Bone marrow (tissue), 2 donors: ENCODE results near the gene UBE2G1.
A peak's percentile ranks its signal among the peaks of the same experiment; 100 is the strongest.
"Not testable (repeated sequence)": the region's sequence is repeated elsewhere in the genome, so short reads cannot be mapped to it uniquely, and the experiment has no call there.

Source experiments
- DNase-seq, 2 donors: peaks; one replicate each; lab custom pipeline; 2025; lab: John Stamatoyannopoulos, UW

The UBE2G1 gene, protein sequence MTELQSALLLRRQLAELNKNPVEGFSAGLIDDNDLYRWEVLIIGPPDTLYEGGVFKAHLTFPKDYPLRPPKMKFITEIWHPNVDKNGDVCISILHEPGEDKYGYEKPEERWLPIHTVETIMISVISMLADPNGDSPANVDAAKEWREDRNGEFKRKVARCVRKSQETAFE

DNA sequence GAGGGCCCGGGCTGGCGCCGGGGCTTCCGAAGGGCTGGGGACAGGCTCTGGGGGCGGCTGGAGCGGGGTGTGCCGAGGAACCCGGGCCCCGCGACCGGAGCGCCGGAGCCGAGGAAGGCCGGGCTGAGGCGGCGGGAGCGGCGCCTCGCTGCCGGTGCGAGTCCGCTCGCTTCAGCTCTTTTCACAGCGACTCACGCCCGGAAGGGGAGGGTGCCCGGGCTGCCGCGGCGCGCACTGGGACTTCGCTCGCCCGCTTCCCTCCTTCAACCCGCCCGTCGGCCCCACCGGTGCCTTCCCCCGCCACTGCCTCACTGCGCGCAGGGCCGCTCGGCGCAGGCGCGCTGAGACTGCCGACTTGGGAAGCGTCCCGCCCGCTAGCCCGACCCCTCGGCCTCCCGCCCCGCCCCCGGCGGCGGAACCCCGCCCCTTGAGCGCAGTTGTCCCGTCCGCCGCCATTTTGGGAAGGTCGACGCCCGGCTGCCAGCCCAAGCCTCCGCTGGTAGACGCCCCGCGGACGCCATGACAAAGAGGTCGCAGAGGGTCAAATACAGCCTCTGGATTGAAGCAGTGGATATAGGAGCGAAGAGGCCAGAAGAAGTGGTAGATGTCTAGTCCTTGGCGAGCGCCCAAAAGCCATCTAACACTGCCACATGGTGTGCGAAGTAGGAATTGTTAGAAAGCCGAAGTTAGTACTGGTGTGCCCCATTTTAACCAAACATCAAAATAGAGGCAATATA is at the start of gene UBE2G1:
Gene UBE2G1 (minus strand): TSS at position 349 of the 737 bp plus-strand sequence. CDS start 359 bp downstream, outside the sequence.
- DNase-seq = peak; percentile 96 to 97

DNA sequence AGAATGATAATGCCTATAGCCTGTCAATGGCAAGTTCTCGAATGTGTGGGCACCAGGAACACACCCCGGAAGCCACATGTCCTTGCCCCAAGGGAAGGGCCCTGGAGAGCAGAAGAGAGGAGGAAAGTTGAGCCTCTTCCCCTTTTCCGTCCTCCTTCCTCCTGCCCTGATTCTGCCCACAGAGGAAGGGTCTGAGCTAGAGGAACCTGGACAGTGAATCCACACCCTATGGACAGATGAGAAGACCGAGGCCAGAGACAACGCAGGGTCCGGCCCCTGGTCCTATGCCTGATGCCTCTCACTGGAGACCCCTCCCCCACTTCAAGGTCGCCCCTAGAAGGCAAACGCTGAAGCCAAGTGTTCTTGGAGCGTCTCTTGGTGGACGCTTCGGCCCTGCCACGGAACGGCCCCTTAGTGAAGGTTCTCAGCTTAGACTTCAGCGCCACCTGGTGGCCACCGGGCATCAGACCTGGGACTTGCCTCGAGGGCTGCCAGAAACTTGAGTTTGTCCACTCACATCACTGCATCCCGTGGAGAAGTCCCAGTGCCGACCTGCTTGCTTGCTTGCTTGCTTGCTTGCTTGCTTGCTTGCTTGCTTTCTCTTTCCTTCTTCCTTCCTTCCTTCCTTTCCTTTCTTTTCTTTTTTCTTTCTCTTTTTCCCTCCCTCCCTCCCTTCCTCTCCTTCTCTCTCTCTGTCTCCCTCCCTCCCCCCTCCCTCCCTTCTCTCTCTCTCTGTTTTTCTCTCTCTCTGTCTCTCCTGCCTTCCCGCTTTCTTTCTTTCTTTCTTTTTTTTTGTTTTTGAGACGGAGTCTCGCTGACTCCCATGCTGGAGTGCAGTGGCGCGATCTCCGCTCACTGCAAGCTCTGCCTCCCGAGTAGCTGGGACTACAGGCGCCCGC is 46.7 kb upstream of the UBE2G1 start:
- DNase-seq = peak; percentile 81 to 86

DNA sequence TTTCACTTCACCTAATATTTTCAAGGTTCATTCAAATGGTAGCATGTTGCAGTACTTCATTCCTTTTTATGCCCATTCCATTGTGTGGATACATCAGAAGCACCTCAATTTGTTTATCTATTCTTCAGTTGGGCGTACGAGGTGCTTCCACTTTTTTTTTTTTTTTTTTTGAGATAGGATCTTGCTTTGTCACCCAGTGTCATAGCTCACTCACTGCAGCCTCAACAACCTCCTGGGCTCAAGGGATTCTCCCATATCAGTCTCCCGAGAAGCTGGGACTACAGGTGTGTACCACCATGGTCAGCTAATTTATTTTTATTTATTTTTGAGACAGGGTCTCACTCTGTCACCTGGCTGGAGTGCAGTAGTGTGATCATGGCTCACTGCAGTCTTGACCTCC is 44.7 kb upstream of the UBE2G1 start:
- DNase-seq = no peak

DNA sequence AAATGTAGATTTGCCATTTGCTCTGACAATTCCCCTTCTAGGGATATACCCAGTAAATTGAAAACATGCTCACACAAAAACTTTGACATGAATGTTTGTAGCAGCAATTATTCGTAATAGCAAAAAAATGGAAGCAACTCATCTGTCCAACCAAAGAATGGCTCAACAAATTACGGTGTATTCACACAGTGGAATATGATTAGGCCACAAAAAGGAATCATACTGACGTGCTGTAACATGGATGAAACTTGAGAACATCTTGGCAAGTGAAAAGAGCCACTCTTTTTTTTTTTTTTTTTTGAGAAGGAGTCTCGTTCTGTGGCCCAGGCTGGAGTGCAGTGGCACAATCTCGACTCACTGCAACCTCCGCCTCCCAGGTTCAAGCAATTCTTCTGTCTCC is 43.2 kb upstream of the UBE2G1 start:
- DNase-seq = no peak

DNA sequence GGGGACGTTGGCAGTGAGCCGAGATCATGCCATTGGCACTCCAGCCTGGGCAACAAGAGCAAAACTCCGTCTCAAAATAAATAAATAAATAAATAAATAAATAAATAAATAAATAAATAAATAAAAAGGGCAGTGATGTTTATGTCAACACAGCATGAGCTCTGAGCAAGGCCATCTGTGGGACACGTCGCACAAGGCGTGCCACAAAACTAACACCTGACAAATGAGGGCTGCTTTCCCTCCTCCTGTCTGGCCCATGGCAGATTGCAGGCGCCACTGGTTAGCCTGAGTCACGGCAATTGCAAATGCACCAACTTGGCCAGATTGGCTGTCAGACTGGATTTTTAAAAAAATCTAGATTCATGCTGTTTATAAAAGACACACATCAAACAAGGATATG is 41.4 kb upstream of the UBE2G1 start:
- no peak for DNase-seq

DNA sequence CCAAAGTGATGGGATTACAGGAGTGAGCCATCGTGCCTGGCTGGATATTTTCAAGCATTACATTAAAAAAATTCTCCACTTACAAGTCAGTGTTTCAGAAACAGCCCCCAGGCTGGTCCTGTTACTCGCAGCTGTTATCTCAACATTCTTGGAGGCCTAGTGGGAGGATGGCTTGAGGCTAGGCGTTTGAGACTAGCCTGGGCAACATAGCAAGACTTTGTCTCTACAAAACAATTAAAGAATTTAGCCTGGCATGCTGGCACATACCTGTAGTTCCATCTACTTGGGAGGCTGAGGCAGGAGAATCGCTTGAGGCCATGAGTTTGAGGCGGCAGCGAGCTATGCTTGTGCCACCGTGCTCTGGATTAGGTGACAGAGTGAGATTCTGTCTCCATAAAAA is 40.7 kb upstream of the UBE2G1 start:
- no peak for DNase-seq

DNA sequence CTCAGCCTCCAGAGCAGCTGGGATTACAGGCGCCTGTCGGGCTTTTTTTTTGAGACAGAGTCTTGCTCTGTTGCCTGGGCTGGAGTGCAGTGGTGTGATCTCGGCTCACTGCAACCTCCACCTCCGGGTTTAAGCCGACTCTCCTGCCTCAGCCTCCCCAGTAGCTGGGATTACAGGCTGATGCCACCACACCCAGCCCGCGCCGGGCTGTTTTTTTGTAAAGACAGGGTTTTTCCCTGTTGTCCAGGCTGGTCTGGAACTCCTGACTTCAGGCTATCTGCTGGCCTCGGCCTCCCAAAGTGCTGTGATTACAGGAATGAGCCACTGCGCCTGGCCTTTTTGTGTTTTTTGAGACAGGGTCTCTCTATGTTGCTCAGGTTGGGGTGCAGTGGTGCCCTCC is 39.9 kb upstream of the UBE2G1 start:
- no peak for DNase-seq

DNA sequence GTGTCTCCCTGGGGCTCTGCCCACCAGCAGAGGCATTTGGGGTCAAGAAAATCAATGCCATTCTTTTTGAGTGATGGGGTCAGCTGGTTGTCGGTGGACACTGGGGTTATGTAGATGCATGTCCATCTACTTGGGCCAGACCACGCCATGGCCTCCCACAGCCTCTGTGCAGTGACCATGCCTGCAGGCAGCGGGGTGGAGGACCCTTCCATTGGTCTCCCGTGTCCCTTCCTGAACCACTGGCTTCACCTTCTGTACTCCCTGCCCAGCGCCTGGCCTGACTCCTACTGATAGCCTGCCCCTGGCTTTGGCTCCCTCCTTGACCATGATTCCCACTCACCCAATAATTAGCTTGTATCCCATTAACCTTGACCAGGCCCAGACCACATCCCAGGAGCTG is 39.2 kb upstream of the UBE2G1 start:
- no peak for DNase-seq

DNA sequence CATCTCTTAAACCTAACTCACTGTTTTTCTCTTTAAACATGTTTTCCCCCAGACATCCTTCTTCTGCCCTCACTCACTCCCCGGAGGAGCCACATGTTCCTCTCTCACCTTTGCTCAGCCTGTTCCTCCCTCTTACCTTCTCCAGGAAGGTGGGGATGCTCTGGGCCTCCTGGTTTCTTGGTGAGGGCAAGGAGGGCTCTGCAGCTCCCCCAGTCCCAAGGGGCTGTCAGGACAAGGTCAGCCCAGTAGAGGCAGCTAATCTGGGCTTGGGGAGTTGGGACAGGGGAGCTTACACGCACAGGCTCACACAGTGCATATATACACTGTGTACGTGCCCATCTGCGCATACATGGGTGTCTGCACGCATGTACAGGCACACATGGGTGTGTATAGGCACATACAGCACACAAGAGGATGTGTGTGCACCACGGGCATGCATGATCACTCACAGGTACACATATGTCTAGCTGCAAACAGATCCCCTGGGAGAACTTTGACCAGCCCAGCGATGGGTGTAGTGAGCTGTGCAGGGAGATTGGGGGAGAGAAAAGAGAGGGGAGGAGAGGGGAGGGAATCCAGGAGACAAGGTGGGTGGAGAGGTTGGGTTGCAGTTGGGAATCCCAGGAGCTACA is 38.7 kb upstream of the UBE2G1 start:
- DNase-seq = no peak

DNA sequence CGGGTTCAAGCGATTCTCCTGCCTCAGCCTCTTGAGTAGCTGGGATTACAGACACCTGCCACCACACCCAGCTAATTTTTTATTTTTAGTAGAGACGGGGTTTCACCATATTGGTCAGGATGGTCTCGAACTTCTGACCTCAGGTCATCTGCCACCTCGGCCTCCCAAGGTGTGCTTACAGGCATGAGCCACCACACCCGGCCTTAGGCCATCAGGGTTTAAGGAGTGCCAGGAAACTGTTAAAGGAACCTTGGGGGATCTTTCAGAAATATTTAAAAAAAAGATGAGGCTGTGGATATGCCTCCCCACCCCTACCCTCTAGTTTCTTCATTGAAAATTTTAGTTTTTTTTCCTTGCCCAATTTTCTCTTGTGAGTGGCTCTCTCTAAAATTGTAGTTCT is 31.4 kb upstream of the UBE2G1 start:
- DNase-seq = no peak

DNA sequence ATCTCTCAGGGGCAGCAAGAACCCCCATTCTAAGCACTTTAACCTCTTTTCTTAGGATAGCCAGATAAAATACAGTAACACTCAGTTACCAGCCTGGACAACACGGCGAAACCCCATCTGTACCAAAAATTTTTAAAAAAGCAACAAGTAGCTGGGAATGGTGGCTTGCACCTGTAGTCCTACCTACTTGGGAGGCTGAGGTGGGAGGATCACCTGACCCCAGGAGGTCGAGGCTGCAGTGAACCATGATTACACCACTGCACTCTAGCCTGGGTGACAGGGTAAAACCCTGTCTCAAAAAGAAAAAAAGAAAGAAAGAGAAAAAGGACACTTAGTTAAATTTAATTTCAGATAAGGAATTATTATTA is 28.6 kb upstream of the UBE2G1 start:
- DNase-seq = no peak

DNA sequence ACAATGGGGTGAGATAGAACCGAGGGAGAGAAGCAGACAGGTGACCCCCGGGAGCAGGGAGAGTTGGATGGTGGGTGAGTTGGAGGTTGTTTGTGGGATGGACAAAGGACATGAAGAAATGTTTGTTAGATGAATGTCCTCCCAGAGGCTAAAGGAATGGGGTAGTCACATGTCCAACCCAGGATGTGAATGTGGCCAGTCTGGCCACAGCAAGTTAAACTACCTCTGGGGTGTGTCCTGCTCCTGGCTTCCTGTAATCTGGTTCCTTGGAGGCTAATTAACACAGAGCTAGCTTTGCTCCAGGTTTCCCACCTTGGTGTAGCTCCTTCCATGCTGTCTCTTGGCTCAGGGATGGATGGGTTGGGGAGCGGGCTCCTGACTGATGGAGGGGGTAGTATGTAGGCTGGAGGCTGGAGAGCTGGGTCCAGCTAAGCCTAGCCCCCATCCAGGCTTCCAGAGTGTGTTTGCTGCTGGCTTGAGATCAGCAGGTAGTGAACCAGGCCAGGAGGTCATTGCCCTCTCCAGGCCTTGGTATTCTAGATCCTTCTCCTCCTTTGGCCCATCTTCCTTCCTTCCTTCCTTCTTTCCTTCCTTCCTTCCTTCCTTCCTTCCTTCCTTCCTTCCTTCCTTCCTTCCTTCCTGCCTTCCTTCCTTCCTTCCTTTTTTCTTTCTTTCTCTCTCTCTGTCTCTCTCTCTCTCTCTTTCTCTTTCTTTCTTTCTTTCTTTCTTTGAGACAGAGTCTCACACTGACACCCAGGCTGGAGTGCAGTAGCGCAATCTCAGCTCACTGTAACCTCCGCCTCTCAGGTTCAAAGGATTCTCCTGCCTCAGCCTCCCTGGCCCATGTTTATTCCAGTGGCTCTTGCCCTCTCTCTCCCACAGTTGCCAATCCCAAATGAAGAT is 28.0 kb upstream of the UBE2G1 start:
- no peak for DNase-seq

DNA sequence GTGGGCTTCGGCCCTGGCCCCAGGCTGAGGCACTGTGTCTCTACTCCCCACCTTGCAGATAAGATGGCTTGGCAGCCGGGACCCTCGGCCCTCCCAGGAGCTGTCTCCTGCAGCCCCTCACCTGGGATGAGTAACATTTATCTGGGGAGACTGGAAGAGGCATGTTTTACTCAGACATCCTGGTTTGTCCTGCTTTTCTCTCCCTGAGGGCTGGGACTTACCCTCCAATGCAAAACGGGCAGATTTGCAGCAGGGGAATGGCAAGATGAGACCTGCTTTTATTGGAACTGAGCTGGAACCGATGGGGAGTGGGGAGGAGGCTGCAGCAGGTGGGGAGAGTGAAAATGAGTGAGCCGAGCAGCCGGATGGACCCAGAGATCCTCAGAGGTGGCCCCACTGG is 27.3 kb upstream of the UBE2G1 start:
- DNase-seq = no peak

DNA sequence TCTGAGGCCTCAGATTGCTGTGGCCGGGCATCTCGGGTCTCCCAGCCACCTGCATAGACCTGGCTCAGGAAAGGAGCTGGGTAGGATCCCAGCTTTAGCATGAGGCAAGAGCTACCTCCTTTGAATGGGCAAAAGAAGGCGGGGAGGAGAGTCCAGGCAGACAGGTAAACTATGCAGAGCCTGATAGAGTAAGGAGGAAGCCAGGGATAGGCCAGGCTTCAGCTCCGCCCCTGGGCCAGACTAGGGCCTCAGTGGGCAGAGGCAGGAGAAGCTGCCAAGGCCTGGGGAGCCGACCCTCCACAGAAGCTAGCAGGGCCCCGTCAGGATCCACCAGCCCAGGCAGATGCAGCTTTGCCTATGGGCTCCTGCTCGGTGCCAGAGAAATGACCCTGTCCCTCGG is 22.6 kb upstream of the UBE2G1 start:
- DNase-seq = no peak

DNA sequence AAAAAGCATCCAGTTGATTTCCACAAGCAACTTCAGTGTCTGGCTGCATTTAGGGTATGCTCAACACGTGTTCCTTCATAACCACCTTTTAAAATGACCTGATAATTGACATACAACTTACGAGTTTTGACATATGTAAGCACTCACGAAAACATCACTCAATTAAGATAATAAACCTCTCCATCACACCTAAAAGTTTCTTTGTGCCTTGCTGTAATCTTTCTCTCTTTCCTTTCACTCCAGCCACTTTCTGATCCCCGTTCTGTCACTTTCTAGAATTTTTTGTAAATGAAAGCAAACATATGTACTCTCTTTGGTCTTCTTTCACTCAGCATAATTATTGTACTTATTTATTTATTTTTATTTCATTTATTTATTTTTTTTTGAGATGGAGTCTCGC is 20.7 kb upstream of the UBE2G1 start:
- no peak for DNase-seq

DNA sequence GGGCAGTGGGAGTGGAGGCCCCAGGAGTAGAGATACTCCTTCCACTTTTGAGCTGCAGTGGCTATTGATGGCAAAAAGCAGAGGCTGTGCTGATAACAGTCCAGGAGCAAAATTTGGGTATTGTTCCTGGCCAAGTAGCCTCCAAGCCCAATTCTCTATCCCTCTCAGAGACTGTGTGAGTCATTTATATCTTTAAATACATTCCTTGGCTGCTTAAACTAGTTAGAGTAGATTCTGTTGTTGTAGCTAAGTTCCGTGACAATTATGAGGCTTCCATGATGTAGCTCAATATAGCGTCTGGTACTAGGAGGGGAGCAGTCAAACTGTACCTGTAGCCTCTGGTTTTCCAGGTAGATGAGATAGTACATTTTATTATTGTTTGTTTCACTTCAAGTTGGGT is 19.9 kb upstream of the UBE2G1 start:
- DNase-seq = no peak

DNA sequence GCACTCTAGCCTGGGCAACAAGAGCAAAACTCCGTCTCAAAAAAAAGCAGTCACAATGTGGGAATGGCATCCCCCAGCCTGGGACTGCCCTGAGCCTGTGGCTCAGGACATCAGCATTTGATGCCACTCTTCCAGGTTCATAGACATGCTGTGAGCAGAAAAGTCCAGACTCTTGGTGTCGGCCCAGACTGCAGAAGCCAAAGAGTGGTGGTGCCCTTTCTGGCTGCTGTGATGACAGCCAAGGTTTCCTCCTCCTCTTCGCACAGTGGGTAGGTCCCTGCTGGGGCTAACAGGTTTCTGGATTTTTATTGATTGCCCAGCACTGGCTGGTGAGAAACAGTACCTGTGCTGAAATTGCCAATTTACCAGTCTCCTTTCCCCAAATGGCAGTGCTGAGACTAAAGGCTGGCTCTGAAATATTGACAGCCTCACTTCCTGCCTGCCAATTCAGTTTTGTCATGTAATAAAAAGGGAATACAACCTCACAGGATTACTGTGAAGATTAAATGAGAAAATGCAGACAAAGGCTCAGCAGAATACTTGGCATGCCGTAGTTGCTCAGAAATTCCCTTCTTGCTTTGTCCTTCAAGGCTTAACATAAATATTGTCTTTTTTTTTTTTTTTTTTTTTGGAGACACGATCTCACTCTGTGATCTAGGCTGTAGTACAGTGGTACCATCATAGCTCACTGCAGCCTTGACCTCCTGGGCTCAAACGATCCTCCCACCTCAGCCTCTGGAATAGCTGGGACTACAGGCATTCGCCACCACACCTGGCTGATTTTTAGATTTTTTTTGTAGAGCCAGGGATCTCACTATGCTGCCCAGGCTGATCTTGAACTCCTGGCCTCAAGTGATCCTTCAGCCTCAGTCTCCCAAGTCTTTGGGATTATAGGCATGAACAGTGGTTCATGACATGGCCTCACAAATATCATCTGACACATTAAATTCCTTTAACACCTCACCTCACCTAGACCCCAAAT is 15.5 kb upstream of the UBE2G1 start:
- no peak for DNase-seq

DNA sequence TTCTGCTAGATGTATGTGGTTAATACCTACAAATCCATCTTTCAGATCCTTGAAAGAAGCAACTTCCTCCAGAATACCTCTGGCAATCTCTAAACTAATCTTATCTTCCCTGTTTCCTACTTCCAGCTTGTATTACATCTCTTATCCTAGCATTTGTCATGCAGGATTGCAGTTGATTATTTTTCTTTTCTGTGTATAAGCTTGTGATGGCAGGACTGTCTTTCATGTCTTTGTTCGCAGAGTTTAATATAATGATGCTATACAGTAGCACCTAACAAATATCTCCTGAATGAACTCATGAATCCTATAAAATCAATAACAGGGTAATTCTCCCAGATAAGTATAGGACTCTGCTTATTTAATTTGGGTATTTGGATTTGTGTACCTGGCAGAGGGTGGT is 12.2 kb upstream of the UBE2G1 start:
- no peak for DNase-seq

DNA sequence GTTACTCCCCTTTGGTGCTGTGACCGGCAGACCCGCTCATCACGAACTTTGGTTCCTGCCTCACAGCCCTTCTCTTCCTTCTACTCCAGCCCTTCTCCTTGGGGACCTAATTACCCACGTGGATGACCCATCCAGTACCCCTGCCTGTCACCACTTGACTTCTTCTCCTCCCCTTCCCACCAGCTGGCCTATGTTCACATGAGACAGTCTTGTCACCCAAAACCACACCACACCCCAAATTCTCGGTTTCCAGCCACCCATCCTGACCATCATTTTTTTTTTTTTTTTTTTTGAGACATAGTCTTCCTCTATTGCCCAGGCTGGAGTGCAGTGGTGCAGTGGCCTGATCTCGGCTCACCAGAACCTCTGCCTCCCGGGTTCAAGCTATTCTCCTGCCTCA is 10.8 kb upstream of the UBE2G1 start:
- DNase-seq = not testable (repeated sequence)

DNA sequence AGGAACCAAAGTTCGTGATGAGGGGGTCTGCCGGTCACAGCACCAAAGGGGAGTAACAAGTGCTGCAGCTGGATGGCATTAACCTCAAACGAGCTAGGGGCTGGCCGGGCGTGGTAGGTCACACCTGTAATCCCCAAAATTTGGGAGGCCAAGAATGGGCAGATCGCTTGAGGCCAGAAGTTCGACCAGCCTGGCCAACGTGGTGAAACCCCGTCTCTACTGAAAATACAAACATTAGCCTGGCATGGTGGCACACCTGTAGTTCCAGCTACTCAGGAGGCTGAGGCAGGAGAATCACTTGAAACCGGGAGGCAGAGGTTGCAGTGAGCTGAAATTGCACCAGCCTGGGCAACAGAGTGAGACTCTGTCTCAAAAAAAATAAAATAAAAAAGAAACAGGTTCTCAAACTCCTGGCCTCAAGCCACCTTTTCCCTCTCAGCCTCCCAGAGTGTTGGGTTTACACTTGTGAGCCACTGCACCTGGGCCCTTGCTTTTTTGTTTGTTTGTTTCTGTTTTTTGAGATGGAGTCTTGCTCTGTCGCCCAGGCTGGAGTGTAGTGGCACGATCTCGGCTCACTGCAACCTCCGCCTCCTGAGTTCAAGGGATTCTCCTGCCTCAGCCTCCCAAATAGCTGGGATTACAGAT is 9.4 kb upstream of the UBE2G1 start:
- DNase-seq = not testable (repeated sequence)
